Stomach smooth muscle (tissue), 2 donors: ENCODE results near the gene CSH2.

Experiments
- H3K27ac ChIP-seq: one replicate; pipeline ENCODE4 v1.7.0; 2013; ENCODE audit warnings: mild to moderate bottlenecking, low read length, inconsistent platforms
- H3K27me3 ChIP-seq, 2 donors: one replicate each; pipeline ENCODE4 v1.7.0; 2013; ENCODE audit warnings: low read length in 2 of 2; ENCODE audit not compliant: insufficient read depth in 2 of 2, control insufficient read depth in 1 of 2
- H3K36me3 ChIP-seq, 2 donors: one replicate each; pipeline ENCODE4 v1.7.0; 2013; ENCODE audit warnings: low read length in 2 of 2; ENCODE audit not compliant: control insufficient read depth in 2 of 2, insufficient read depth in 2 of 2
- H3K4me1 ChIP-seq: one replicate; pipeline ENCODE4 v1.7.0; 2013; ENCODE audit warnings: low read length; ENCODE audit not compliant: control insufficient read depth, insufficient read depth
- H3K4me3 ChIP-seq, 2 donors: one replicate each; pipeline ENCODE4 v1.7.0; 2013; ENCODE audit warnings: low read length in 2 of 2
- H3K9ac ChIP-seq, 2 donors: one replicate each; pipeline ENCODE4 v1.7.0; 2013; ENCODE audit warnings: low read length in 2 of 2, mild to moderate bottlenecking in 1 of 2
- H3K9me3 ChIP-seq, 2 donors: one replicate each; pipeline ENCODE4 v1.7.0; 2013; ENCODE audit warnings: low read length in 2 of 2; ENCODE audit not compliant: control insufficient read depth in 2 of 2
- donor health status: healthy.
- donor health status: Pancreatic carcinoma.

CSH2 gene

DNA sequence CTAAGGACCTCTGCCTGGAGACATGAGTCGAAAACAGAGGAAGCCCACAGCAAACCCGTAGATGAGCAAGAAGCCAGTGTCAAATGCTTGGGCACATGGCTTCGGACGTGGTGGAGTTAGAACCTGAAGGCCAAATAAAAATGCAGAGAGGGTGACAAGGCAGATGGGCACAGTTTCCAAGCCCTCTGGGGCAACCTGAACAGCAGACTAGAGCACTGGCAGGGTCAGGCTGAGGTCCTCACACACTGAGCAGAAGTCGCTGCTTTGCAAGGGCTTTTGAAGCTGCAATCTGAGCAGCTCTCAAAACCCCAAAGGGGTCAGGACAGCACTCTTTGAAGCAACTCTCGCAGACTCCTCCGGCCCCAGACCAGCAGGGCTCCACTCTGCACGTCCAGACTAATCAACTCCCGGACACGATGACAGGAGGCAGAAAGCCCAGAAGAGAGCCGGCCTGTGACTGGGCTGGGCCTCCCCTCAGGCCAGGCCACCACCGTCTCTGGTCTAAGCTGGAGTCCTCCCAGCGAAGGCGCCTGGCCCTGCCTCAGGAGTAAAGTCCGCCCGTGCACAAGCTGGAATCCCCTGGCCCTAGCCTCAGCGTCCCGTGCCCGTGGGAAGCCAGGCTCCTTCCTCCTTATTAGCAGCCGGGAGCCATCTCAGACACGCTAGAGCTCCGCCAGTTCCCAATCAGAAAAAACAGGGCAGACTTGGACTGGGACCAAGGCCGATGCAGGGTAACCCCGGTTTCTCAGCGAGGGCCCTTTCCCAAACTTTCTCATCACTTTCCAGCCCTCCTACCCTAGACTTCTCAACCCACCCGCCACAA is 31.9 kb downstream of the CSH2 start:
- Histone ChIP-seq H3K4me1 (peaks cover 57% of the 10 kb centered on the region), H3K27me3 (no peaks in the 10 kb centered on the region), H3K36me3 (peaks cover 5 to 7% of the 10 kb centered on the region in 2 donors), H3K27ac (peak overlapping the region; percentile 90), H3K4me3 (peak overlapping the region; percentile 88 to 94), H3K9ac (peak overlapping the region; percentile 90 to 91), H3K9me3 (no peaks in the 10 kb centered on the region)

DNA sequence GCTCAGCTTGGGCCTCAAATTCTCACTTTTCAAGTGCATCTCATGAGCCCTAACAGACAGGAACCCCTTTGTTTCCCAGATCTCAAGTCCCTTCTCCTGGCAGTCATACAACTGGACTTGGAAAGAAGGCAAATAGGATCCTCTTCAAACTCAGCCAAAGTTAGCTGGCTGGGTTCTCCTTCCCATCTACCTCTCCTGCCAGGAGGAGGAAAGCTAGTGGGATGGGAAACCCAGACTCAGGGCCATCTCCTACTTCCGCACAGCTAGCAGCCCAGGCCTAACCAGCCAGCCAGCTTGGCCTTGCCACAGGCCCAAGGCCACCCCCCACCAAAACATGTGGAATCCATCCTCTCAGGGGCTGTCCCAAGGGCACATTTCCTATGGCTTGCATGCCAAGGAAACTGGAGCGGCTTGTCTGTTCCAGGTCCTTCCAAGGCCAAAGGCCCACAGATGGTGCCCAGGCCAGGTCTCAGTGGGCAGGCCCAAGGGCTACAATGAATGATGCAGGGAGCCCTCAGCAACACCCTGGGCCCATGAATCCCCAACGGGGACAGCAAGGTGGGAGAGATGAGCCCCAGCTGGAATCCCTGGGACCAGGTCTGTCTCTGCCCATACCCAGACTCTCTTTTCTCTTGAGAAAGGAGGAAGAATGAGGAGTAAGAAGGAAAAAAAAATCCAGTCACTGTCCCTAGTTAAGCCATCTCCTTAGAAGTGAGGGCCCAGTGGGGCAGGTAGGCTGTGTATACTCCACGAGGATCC is 32.7 kb downstream of the CSH2 start:
- Histone ChIP-seq H3K4me3 (peak overlapping the region; percentile 88 to 94), H3K27me3 (no peaks in the 10 kb centered on the region), H3K4me1 (peaks cover 57% of the 10 kb centered on the region), H3K27ac (peak overlapping the region; percentile 90), H3K36me3 (peaks cover 6 to 15% of the 10 kb centered on the region in 2 donors), H3K9me3 (no peaks in the 10 kb centered on the region), H3K9ac (peak overlapping the region; percentile 90 to 91)

DNA sequence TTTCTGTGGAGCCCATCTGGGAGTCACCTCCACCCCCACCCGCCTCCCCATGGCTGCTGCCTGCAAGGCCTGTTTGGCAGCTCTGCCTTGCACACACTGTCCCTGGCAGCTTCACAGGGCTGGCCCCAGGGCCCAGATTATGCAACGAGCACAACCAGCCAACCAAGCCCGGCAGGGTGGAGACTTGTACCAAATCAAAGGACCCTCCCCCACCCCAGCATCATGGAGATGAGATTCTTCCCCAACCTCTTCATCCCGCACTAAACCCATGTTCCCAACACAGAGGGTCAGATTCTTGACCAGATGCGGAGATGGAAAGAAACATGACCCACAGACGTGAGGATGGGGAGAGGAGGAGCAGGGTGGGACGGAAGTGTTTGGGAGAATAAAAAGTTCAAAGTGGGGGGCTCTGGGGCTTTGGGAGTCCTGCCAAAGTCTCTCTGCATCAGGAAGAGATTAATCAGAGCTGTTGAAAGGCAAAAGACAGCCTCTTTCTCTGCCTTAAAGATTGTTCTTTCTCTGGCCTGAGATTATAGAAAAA is 34.8 kb downstream of the CSH2 start:
- peaks cover 60% of the 10 kb centered on the region for H3K4me1 ChIP-seq
- peak overlapping the region; percentile 95 for H3K27ac ChIP-seq
- H3K9ac ChIP-seq, result peak overlapping the region; percentile 70 to 83
- H3K36me3 ChIP-seq, result peaks cover 18 to 33% of the 10 kb centered on the region in 2 donors
- peak overlapping the region; percentile 4 to 67 for H3K4me3 ChIP-seq
- H3K9me3 ChIP-seq, result no peaks in the 10 kb centered on the region
- H3K27me3 ChIP-seq, result no peaks in the 10 kb centered on the region

DNA sequence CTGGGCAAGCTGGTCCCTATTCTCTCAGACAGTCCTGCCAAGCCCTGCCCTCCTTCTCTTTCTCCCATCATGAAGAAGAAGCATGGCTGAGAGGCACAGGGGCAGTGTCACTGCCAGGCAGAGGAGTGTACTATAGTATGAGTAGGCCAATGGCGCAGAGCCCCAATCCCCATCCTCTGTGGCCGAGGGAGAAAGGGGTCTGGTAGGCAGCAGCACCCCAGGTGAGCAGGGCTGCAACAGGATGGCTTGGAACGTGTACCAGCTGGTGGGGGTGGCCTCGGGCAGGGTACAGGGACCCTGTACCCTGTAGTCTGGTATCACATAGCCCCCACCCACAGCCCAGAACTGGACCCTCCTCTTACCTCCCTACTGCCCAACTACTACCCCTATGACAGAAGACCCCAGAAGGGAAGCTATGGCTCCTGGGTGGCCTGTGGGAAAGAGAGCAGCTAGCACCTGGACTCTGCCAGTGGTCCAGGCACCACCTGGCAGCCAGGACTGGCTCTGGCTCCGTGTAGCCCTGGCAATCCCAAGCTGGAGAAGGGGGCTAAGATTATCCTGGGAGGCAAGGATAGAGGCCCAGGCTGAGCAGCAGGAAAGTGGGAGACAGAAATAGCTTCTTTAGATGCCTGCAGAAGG is 35.4 kb downstream of the CSH2 start:
- Histone ChIP-seq H3K9ac (peak overlapping the region; percentile 70 to 83), H3K9me3 (no peaks in the 10 kb centered on the region), H3K4me3 (peak overlapping the region; percentile 4 to 67), H3K36me3 (peaks cover 23 to 39% of the 10 kb centered on the region in 2 donors), H3K4me1 (peaks cover 57% of the 10 kb centered on the region), H3K27ac (peak overlapping the region; percentile 95), H3K27me3 (no peaks in the 10 kb centered on the region)

DNA sequence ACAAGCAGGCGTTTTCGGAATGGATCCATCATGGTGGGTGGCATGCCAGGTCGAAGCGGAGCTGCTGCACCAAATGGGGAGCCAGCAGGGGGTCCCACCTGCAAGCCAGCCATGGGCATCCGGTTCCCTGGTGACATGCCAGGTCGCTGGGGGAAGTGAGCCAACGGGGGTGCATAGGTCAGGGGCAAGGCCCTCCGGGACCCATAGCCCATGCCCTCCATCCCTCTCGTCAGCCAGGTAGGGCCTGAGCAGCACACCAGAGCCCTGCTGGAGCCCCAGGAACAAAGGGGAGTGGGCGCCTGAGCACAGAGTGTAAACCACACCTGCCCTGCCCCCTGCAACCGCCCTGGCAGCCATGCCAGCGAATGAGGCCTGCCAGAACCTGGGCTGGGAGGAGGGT is 36.0 kb downstream of the CSH2 start:
- Histone ChIP-seq H3K36me3 (peaks cover 29 to 45% of the 10 kb centered on the region in 2 donors), H3K4me1 (peaks cover 57% of the 10 kb centered on the region), H3K9ac (peak overlapping the region; percentile 70 to 83), H3K9me3 (no peaks in the 10 kb centered on the region), H3K4me3 (peak overlapping the region in 1 of 2 donors; percentile 67), H3K27me3 (no peaks in the 10 kb centered on the region), H3K27ac (peak overlapping the region; percentile 95)

DNA sequence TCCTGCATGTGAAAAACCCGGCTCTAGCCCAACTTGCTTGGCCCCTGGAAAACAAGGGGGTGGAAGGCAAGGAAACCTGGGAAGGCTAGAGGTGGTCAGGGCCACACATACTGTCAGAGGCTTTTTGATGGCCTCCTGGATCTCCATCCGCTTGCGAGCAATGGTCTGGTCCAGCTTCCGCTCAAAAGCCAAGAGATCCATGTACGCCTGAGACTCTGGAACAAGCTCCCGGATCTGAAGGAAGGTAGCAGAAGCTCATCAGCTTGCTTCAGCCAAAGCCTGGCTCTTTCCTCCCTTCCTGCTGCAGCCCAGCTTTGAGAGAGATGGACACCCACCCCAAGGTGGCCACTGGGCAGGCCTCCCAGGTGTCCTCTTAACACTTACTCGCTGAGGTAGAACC is 36.7 kb downstream of the CSH2 start:
- Histone ChIP-seq H3K9ac (no peak overlapping the region), H3K9me3 (no peaks in the 10 kb centered on the region), H3K4me1 (peaks cover 53% of the 10 kb centered on the region), H3K27ac (peak overlapping the region; percentile 95), H3K27me3 (no peaks in the 10 kb centered on the region), H3K36me3 (peaks cover 36 to 52% of the 10 kb centered on the region in 2 donors), H3K4me3 (no peak overlapping the region)

DNA sequence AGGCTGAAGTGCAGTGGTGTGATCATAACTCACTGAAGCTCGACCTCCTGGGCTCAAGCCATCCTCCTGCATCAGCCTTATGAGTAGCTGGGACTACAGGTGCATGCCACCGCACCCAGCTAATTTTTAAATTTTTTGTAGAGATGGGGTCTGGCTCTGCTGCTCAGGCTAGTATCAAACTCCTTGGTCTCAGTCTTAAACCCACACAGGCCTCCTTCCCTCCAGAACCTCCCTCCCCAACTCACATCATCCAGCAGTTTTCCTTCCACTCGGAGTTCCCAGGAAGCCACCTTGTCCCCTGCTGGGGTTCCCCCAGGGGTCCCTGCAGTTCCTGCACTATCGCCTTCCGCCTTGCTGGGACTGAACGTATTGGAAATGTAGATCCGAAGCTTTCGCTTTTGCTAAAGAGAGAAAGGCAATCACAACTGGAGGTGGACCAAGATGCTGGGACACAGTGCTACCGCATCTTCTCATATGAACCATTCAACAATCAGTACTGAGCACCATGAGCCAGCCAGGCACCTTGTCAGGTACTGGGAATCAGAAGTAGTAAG is 38.2 kb downstream of the CSH2 start:
- no peaks in the 10 kb centered on the region for H3K9me3 ChIP-seq
- peaks cover 38% of the 10 kb centered on the region for H3K4me1 ChIP-seq
- H3K27ac ChIP-seq, result no peak overlapping the region
- H3K4me3 ChIP-seq, result no peak overlapping the region
- H3K9ac ChIP-seq, result no peak overlapping the region
- H3K36me3 ChIP-seq, result peaks cover 50 to 67% of the 10 kb centered on the region in 2 donors
- no peaks in the 10 kb centered on the region for H3K27me3 ChIP-seq

DNA sequence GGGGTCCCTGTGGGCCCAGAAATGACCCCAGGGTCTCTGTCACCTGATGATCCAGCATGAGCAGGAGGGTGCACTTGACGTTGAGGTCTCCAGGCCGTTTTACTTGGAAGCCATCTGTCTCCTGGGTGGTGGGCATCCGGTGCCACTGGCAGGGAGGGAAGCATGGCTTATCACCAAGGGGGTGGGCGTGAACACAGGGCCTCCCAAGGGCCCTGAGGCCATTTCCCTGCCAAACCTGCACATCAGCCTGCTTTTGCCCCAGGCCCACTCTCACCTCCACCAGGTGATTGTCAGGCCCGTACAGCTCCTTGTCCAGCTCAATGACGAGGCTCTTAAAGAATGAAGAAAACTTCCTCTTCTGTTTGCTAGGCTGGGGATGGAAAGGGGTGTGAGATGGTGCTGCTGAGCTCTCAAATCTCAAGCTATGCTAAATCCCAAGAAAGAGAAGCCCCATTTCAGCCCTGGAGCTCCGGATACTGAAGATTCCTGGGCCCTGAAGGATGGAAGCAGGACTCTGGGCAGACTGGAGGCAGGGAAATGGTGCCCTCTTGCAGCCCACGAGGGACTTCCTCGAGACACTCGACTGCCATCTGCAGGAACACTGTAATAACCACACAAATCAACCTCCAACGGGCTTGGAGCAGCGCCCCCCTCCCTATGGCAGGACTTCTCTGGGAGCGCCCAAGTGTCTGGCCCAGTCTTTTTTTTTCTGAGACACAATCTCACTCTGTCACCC is 38.9 kb downstream of the CSH2 start:
- no peak overlapping the region for H3K4me3 ChIP-seq
- H3K36me3 ChIP-seq, result peaks cover 57 to 73% of the 10 kb centered on the region in 2 donors
- no peak overlapping the region for H3K27ac ChIP-seq
- H3K27me3 ChIP-seq, result no peaks in the 10 kb centered on the region
- no peak overlapping the region for H3K9ac ChIP-seq
- H3K4me1 ChIP-seq, result peaks cover 35% of the 10 kb centered on the region
- no peaks in the 10 kb centered on the region for H3K9me3 ChIP-seq

DNA sequence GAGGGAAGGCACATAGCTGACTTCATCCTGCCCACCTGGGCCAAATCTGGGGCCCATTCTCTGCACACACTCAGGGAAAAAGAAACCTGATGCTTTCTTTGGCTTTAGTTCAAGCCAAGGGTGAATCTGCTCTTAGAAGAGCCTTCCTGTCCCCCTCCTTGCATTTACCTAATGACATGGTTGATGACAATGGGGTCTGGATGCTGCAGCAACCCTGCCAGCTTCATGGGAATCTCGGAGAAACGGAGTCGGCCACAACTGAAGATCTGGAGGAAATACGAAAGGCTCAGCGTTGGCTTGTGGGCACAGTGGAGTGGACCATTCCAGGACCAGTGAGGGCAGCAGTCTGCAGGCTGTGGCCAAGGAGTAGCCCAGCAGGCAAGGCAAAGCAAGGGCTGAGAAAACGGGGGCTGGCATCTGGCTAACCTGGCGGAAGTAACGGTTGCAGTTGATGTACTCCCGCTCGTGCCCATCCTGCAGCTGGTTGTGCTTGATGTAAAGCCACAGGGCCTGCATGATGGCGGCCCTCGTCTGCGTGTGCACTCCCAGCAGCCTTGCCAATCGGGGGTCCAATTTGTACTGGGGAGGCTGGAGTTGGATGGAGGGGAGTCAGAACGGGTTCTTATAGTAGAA is 39.6 kb downstream of the CSH2 start:
- Histone ChIP-seq H3K9ac (no peak overlapping the region), H3K4me1 (peaks cover 31% of the 10 kb centered on the region), H3K27me3 (no peaks in the 10 kb centered on the region), H3K9me3 (no peaks in the 10 kb centered on the region), H3K36me3 (peaks cover 63 to 79% of the 10 kb centered on the region in 2 donors), H3K27ac (no peak overlapping the region), H3K4me3 (no peak overlapping the region)
